ENCODE measurements around the gene GBX2. TPM values are rescaled to one million over a fixed set of nuclear protein-coding genes. Genes with fewer than 3 reads are reported as not detected.

GBX2 gene
- total RNA-seq, 1 experiment from 2014 or later: not detected

- no peak for DNase-seq
- H3K27me3 ChIP-seq: no peaks in the 10 kb centered on the region
- no peaks in the 10 kb centered on the region for H3K9me3 ChIP-seq
- H3K4me3 ChIP-seq: no peak overlapping the region
- H3K36me3 ChIP-seq: no peaks in the 10 kb centered on the region
Observed at GRCh38 chr2:236196366-236196765, 28.2 kb upstream of the GBX2 start.

- Histone ChIP-seq H3K36me3 (no peaks in the 10 kb centered on the region), H3K27me3 (no peaks in the 10 kb centered on the region), H3K9me3 (no peaks in the 10 kb centered on the region), H3K4me3 (no peak overlapping the region)
- DNase-seq: no peak
Observed at GRCh38 chr2:236195726-236196125, 27.5 kb upstream of the GBX2 start.

GRCh38 chr2:236194786-236195185, 26.6 kb upstream of the GBX2 start:
- H3K9me3 ChIP-seq: no peaks in the 10 kb centered on the region
- no peaks in the 10 kb centered on the region for H3K27me3 ChIP-seq
- H3K4me3 ChIP-seq: no peak overlapping the region
- DNase-seq: no peak
- H3K36me3 ChIP-seq: no peaks in the 10 kb centered on the region

GRCh38 chr2:236193026-236193425, 24.8 kb upstream of the GBX2 start:
- H3K27me3 ChIP-seq: no peaks in the 10 kb centered on the region
- H3K36me3 ChIP-seq: no peaks in the 10 kb centered on the region
- no peaks in the 10 kb centered on the region for H3K9me3 ChIP-seq
- DNase-seq: no peak
- no peak overlapping the region for H3K4me3 ChIP-seq

GRCh38 chr2:236190674-236191073, 22.5 kb upstream of the GBX2 start:
- H3K36me3 ChIP-seq: no peaks in the 10 kb centered on the region
- H3K27me3 ChIP-seq: no peaks in the 10 kb centered on the region
- no peaks in the 10 kb centered on the region for H3K9me3 ChIP-seq
- no peak for DNase-seq
- no peak overlapping the region for H3K4me3 ChIP-seq

GRCh38 chr2:236184701-236185100, 16.5 kb upstream of the GBX2 start:
- no peaks in the 10 kb centered on the region for H3K36me3 ChIP-seq
- H3K27me3 ChIP-seq: no peaks in the 10 kb centered on the region
- no peak overlapping the region for H3K4me3 ChIP-seq
- no peaks in the 10 kb centered on the region for H3K9me3 ChIP-seq
- DNase-seq: no peak

GRCh38 chr2:236180831-236181453, 12.8 kb upstream of the GBX2 start:
- no peaks in the 10 kb centered on the region for H3K9me3 ChIP-seq
- H3K27me3 ChIP-seq: peaks cover 5% of the 10 kb centered on the region; the same call in 1 of the 2 replicates
- H3K4me3 ChIP-seq: no peak overlapping the region
- DNase-seq: peak; percentile 39
- no peaks in the 10 kb centered on the region for H3K36me3 ChIP-seq

- Histone ChIP-seq H3K36me3 (no peaks in the 10 kb centered on the region), H3K4me3 (no peak overlapping the region), H3K9me3 (no peaks in the 10 kb centered on the region), H3K27me3 (peaks cover 5% of the 10 kb centered on the region; the same call in 1 of the 2 replicates)
- no peak for DNase-seq
Observed at GRCh38 chr2:236180076-236180816, 12.1 kb upstream of the GBX2 start.

GRCh38 chr2:236179236-236180075, 11.3 kb upstream of the GBX2 start:
- Histone ChIP-seq H3K9me3 (no peaks in the 10 kb centered on the region), H3K27me3 (peaks cover 5% of the 10 kb centered on the region; the same call in 1 of the 2 replicates), H3K4me3 (no peak overlapping the region), H3K36me3 (no peaks in the 10 kb centered on the region)
- DNase-seq: peak; percentile 21

- no peaks in the 10 kb centered on the region for H3K36me3 ChIP-seq
- H3K9me3 ChIP-seq: no peaks in the 10 kb centered on the region
- no peak for DNase-seq
- no peak overlapping the region; the same call in 1 of the 2 replicates for H3K4me3 ChIP-seq
- H3K27me3 ChIP-seq: peaks cover 9% of the 10 kb centered on the region; the same call in 1 of the 2 replicates
Observed at GRCh38 chr2:236178890-236179235, 10.7 kb upstream of the GBX2 start.

GRCh38 chr2:236177967-236178889, 10.0 kb upstream of the GBX2 start:
- no peaks in the 10 kb centered on the region for H3K36me3 ChIP-seq
- DNase-seq: peak; percentile 75
- H3K27me3 ChIP-seq: peaks cover 14% of the 10 kb centered on the region; the same call in 1 of the 2 replicates
- no peaks in the 10 kb centered on the region for H3K9me3 ChIP-seq
- peak overlapping the region; percentile 41 for H3K4me3 ChIP-seq

GRCh38 chr2:236177604-236177966, 9.4 kb upstream of the GBX2 start:
- peak; percentile 48 for DNase-seq
- H3K9me3 ChIP-seq: no peaks in the 10 kb centered on the region
- H3K4me3 ChIP-seq: peak overlapping the region; percentile 41
- peaks cover 18% of the 10 kb centered on the region; the same call in 1 of the 2 replicates for H3K27me3 ChIP-seq
- no peaks in the 10 kb centered on the region for H3K36me3 ChIP-seq

GRCh38 chr2:236176951-236177350, 8.8 kb upstream of the GBX2 start:
- Histone ChIP-seq H3K9me3 (no peaks in the 10 kb centered on the region), H3K36me3 (no peaks in the 10 kb centered on the region), H3K4me3 (no peak overlapping the region), H3K27me3 (peaks cover 24% of the 10 kb centered on the region)
- no peak for DNase-seq

- peak; percentile 25 for DNase-seq
- Histone ChIP-seq H3K4me3 (no peak overlapping the region), H3K36me3 (no peaks in the 10 kb centered on the region), H3K27me3 (peaks cover 29% of the 10 kb centered on the region), H3K9me3 (no peaks in the 10 kb centered on the region)
Observed at GRCh38 chr2:236176417-236176816, 8.2 kb upstream of the GBX2 start.

GRCh38 chr2:236175548-236176150, 7.5 kb upstream of the GBX2 start:
- no peak for DNase-seq
- no peak overlapping the region for H3K4me3 ChIP-seq
- no peaks in the 10 kb centered on the region for H3K36me3 ChIP-seq
- peaks cover 36% of the 10 kb centered on the region for H3K27me3 ChIP-seq
- no peaks in the 10 kb centered on the region for H3K9me3 ChIP-seq
